ELF-1 (cell line): ENCODE results near the gene MPV17L.
"Not testable (repeated sequence)": the region's sequence is repeated elsewhere in the genome, so short reads cannot be mapped to it uniquely, and the experiment has no call there.

Experiments used
- DNase-seq: peaks from one replicate; pipeline ENCODE4 v3.0.0-alpha.2; 2016; ENCODE audit warnings: low read depth, low spot score

The MPV17L gene

GRCh38 chr16:15395631-15396508, at the start of gene MPV17L:
Gene MPV17L, plus strand, starts transcription at chr16:15395754. Its CDS starts 144 bp downstream, at chr16:15395898.
- DNase-seq: peak; percentile 63

DNA sequence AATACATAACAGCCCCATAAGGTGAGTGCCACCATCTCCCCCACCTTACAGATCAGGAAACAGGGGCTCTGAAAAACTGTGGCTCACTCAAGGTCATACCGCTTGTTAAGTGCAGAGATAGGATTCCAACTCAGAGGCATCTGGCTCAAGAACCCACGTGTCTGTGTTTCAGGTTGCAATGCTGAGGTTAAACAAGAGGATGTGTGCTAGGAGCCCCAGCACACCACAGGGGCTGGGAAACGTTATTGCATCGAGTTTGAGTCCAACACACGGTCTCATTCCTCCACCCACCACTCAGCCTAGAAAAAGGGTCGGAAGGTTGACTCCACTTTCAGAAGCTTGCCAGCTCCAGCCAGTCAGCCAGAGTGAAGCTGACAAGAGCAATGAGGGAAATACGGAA, 46.8 kb upstream of the MPV17L start:
- not testable (repeated sequence) for DNase-seq

DNA sequence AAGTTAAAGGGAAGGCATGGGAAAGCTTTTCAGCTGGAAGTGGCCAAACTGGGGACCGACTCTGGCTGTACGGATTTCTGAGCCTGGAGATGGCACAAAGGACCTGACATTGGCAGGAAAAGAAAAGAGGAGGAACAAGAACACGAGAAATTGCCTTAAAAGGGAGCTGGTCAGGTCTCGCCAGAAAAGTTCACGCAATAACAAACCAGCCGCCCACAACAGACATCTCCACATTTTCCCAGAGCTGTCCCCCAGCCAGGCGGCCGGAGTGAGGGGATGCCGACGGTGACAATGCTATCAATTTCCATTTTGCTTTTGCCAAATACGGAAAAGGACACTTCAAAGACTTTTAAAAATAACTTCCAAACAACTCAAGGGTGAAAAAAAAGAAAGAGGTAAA, 44.3 kb upstream of the MPV17L start:
- not testable (repeated sequence) for DNase-seq

GRCh38 chr16:15351745-15352144, 43.8 kb upstream of the MPV17L start:
- not testable (repeated sequence) for DNase-seq

GRCh38 chr16:15352852-15353251, 42.7 kb upstream of the MPV17L start:
- not testable (repeated sequence) for DNase-seq

GRCh38 chr16:15354846-15355245, 40.7 kb upstream of the MPV17L start:
- DNase-seq: not testable (repeated sequence)

DNA sequence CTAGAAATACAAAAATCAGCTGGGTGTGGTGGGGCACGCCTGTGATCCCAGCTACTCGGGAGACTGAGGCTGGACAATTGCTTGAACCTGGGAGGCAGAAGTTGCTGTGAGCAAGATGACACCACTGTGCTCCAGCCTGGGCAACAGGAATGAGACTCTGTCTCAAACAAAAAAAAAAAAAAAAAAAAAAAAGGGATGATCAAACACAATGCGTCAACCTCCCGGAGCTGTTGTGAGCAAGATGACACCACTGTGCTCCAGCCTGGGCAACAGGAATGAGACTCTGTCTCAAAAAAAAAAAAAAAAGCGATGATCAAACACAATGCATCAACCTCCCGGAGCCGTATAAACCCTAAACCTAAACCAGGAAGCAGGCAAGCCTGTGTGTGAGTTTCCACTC, 38.1 kb upstream of the MPV17L start:
- not testable (repeated sequence) for DNase-seq

- not testable (repeated sequence) for DNase-seq
These were observed 17.4 kb upstream of the MPV17L start, which contains the start of gene NPIPA5 for GRCh38 chr16:15378194-15378593. Gene NPIPA5, minus strand, starts transcription at chr16:15378294. Its CDS starts 0 bp downstream, at chr16:15378294.

DNA sequence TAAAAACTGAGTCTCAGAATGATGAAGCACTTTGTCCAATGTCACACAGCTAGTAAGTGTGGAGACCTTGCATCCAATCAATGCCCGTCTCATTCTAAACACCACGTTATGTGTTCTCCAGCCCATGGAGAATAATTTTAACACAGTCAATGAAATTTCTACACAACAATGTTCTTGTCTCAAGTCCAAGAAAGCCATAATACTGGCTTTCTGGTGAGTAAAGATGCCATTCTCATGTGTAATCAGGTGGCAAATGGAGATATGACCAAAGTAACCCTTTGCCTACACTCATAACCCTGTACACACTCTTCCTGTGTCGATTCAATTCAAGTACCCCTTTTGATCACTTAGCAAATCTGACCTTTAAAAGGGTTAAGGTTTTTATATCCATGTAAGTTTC, 12.7 kb upstream of the MPV17L start:
- DNase-seq: not testable (repeated sequence)

GRCh38 chr16:15388060-15388459, 7.5 kb upstream of the MPV17L start:
- DNase-seq: not testable (repeated sequence)

GRCh38 chr16:15389916-15390315, 5.6 kb upstream of the MPV17L start:
- not testable (repeated sequence) for DNase-seq

DNA sequence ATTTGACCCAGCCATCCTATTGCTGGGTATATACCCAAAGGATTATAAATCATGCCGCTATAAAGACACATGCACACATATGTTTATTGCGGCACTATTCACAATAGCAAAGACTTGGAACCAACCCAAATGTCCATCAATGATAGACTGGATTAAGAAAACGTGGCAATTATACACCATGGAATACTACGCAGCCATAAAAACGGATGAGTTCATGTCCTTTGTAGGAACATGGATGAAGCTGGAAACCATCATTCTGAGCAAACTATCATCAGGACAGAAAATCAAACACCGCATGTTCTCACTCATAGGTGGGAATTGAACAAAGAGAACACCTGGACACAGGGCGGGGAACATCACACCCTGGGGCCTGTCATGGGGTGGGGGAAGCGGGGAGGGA, 2.5 kb upstream of the MPV17L start:
- DNase-seq: not testable (repeated sequence)

DNA sequence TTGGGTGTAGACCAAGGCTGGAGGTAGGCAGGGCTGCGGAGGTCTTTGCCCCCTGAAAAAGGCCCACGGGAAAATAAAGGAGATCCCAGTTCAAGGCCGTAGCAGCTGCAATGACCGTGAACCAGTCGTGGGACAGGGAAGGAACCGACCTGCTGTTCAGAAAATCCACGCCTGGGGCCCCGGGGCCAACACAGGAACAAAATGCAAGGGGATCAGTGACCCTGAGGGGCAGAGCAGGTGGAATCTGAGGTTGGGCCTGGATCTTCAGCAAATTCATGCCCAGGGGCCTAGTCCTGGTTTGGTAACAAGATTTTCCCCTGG, 915 bp downstream of the MPV17L start:
- not testable (repeated sequence) for DNase-seq

DNA sequence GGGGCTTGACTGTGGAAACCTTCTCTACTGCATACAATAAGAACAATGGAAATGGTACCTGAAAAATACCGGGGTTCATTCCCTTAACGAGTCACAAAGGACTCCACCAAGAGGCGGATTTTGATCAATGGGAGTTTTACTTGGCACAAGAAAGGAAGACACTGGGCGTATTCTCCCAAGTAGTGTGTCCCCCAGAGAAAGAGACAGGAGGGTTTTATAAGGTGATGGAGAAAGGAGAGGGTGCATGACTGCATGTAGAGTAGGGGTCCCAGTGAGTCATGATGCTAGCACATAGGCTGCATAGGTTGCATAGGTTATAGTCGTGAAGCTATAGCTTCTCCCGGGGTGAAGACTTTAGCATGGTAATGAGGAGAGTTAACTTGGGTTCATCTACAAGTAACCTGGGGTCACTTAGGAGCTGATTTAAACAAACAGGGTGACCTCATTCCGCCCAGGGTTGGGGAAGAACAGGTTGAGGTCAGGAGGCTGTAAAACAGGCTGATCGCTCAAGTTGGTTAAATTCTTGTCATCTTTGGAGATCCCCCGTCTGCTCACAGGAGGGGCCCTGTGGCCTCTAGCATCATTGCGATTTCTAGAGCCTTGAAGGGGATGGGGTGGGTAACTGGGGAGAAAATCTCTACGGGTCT, 1.5 kb downstream of the MPV17L start:
- no peak for DNase-seq

DNA sequence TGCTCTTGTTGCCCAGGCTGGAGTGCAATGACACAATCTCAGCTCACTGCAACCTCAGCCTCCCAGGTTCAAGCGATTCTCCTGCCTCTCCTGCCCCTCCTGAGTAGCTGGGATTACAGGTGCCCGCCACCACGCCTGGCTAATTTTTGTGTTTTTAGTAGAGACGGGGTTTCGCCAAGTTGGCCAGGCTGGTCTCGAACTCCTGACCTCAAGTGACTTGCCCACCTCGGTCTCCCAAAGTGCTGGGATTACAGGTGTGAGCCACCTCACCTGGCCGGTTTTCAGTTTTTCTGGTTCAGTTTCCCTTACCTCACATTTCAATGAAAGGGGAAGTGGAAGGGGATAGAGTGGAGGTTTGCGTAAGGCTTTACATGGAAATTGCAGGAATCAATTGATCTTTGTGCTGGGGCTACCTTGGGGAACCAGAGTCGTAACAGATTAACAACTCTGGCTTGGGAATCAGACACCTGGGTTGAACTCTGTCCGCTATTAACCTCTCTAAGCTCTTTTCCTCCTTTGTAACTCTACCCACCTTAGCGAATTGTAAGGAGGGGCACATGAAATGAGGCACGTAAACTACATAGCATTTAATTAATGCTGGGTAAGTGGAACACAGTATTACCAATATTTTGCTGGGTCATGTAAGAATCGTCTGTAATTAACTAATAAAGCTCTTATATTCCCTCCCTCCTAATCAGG, 3.2 kb downstream of the MPV17L start:
- no peak for DNase-seq

- DNase-seq: no peak
These were observed 3.8 kb downstream of the MPV17L start for GRCh38 chr16:15399317-15399716.

DNA sequence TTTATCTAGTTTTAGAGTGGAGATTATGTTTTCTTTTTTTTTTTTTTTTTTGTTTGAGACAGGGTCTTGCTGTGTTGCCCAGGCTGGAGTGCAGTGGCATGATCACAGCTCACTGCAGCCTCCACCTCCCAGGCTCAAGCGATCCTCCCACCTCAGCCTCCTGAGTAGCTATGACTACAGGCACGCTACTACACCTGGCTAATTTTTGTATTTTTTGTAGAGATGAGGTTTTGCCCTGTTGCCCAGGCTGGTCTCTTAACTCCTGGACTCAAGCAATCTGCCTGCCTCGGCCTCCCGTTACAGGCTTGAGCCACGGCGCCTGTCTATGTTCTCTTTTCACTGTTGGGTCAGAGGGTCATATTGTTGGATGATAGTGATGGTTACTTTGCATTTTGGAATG, 4.8 kb downstream of the MPV17L start:
- DNase-seq: not testable (repeated sequence)

DNA sequence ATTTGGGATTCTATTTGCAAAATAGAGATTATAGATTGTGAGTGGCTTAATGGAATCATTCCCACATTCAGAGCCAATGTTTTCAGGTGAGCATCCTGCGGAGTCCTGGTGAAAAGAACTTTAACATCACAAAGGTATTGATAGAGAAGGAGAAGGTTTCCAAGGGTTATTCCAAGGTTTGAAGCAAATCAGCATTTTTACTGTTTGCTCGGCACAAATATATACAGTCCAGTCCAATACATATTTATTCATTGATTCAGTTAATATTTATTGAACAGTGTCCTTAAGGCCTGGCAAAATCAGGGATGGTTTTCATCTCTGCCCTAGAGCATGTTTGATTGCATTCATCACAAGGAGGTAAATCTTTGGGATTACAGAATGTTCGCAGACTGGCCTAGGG, 6.4 kb downstream of the MPV17L start:
- DNase-seq: no peak

DNA sequence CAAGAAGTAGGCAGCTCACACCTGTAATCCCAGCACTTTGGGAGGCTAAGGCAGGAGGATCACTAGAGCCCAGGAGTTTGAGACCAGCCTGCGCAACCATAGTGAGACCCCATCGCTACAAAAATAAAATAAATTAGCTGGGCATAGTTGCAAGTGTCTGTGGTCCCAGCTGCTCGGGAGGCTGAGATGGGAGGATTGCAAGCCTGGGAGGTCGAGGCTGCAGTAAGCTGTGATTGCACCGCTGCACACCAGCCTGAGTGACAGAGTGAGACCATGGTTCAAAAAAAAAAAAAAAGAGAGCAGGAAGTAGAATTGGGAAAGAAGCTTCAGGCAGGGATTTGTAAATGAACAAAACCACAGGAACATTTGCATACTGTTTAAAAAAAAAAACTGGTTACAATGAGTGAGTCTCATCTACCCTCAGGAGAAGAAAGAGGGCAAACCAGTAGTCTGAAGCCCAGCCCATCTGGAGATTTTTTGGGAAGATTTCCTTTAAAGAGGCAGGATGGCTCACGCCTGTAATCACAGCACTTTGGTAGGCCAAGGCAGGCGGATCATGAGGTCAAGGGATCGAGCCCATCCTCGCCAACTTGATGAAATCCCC, 7.9 kb downstream of the MPV17L start:
- peak; percentile 60 for DNase-seq

- not testable (repeated sequence) for DNase-seq
These were observed 8.5 kb downstream of the MPV17L start for GRCh38 chr16:15404091-15404490.

DNA sequence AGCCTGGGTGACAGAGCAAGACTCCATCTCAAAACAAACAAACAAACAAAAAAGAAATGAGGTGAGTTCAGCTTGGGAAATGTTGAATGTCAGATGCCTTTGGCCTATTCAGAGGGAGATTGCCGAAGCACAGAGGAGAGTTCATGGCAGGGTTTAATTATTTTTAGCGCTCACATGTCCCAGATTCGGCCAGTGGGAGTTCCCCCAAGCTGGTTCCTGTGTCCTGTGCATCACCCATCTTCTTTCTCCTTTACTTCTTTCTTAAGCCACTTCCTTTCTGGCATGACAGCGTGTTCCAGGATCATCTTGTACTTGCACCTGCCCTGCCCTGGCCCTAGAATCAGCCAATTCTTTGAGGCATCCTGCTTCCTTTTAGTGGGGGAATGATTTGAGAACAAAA, 9.2 kb downstream of the MPV17L start:
- no peak for DNase-seq

- not testable (repeated sequence) for DNase-seq
These were observed 12.2 kb downstream of the MPV17L start for GRCh38 chr16:15407756-15408155.
